RWPE1 (cell line): ENCODE results near the gene MTCL1.

ENCODE experiments used
- CTCF ChIA-PET: fragments of 350-600 bp; sonication (Branson Sonifier 250); formaldehyde crosslinking; extraction: SDS; loops from one replicate; lab custom pipeline; 2021; lab: Yijun Ruan, JAX
- POLR2A ChIA-PET: fragments of 400-600 bp; formaldehyde crosslinking; extraction: SDS; loops from one replicate; lab custom pipeline; 2020; ENCODE audit warnings: antibody characterized with exemption; ENCODE audit not compliant: low non-redundant PET; lab: Yijun Ruan, JAX
- DNase-seq: peaks from one replicate; pipeline ENCODE4 v3.0.0; 2012; ENCODE audit warnings: low spot score
- H3K27ac ChIP-seq: fragments of 450-650 bp; 2 replicates; pipeline ENCODE4 v1.5.1; 2017
- TF ChIP-seq, protein P1 (sequence below): fragments of 450-650 bp; conservative IDR thresholded peaks from 2 replicates; pipeline ENCODE4 v1.5.1; 2017; ENCODE audit warnings: low read depth, mild to moderate bottlenecking

The MTCL1 gene

DNA sequence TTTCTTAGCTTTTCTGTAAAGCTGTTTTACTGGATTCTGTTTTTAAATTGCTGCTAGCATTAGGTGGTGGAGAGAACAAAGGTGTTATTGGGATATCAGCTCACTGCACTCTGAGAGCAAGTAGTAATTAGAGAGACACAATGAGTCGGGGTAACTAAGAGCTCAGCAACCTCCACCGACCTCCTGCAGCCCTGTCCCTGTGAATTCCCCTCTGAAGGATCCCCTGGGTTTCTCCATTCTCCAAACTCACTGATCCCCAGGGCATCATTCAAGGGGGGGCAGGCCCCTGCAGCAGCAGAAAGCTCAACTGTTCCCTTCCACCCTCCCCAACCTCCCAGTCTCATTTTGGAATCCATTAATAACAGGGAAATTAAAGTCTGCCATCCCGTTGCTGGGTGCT, 73.0 kb downstream of the MTCL1 start:
- POLR2A ChIA-PET = no interaction called here
- CTCF ChIA-PET = no interaction called here
- DNase-seq = no peak
- TF ChIP-seq, protein P1, sequence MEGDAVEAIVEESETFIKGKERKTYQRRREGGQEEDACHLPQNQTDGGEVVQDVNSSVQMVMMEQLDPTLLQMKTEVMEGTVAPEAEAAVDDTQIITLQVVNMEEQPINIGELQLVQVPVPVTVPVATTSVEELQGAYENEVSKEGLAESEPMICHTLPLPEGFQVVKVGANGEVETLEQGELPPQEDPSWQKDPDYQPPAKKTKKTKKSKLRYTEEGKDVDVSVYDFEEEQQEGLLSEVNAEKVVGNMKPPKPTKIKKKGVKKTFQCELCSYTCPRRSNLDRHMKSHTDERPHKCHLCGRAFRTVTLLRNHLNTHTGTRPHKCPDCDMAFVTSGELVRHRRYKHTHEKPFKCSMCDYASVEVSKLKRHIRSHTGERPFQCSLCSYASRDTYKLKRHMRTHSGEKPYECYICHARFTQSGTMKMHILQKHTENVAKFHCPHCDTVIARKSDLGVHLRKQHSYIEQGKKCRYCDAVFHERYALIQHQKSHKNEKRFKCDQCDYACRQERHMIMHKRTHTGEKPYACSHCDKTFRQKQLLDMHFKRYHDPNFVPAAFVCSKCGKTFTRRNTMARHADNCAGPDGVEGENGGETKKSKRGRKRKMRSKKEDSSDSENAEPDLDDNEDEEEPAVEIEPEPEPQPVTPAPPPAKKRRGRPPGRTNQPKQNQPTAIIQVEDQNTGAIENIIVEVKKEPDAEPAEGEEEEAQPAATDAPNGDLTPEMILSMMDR = no peak
- H3K27ac ChIP-seq = no peak overlapping the region

DNA sequence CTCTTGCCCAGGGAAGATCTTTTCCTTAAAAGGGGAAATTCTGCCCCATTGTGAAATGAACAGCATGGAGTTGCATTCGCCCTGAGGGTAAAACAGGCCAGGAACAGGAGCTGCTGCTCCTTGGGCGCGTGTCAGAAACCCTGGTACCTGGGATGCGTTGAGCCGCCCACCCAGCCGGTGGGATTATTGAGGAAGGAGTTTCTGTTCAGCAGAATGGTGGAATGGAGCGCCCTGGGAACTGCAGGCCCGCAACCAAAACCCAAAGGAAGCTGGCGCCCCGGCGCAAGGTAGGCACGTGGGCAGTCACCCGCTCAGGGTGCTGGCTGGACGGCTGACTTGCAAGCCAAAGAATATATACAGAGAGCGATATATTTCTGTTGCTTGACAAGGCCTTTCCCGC, 73.5 kb downstream of the MTCL1 start:
- CTCF ChIA-PET = no interaction called here
- no peak overlapping the region for H3K27ac ChIP-seq
- TF ChIP-seq, protein P1 = no peak
- DNase-seq = no peak
- POLR2A ChIA-PET = no interaction called here

DNA sequence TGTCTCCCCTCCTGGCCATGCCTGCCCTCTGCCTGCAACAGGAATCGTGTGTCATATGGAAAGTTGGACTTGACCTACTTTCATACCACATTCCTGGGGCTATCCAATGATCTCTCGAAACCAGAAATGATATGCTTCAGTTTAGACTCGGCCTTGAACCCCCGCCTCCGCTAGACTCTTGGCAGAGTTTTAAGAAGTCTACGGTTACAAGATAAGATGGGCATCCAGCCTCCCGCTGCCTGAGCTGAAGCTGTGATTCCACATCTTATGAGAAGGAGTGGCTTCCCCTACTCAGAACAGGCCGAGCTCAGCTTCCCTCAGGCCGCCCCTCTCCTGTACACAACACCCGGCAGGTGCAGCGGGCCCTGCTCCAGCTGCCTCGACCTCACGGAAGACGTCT, 73.9 kb downstream of the MTCL1 start:
- TF ChIP-seq, protein P1 = no peak
- ChIA-PET POLR2A (no interaction called here), CTCF (no interaction called here)
- DNase-seq = no peak
- H3K27ac ChIP-seq = no peak overlapping the region

DNA sequence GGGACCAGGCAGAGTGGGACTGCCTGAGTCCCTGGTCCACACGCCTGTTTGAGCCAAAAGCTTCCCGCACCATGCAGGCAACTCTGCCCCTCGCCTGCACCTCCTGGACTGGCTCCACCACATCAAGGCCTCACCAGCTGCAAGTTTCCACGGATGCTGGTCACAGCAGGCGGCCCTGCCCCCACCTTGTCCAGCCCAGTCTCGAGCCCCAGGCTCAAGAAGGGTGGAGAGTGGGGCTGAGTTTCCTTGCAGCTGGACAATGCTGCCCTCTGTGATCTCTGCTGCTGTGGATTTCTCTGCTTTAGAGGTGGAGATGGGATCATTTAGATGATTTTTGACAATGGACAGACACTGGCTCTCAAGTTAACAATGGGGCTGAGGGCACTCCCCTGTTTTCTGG, 74.9 kb downstream of the MTCL1 start:
- CTCF ChIA-PET = no interaction called here
- no peak for DNase-seq
- TF ChIP-seq, protein P1 = no peak
- POLR2A ChIA-PET = no interaction called here
- H3K27ac ChIP-seq = no peak overlapping the region

DNA sequence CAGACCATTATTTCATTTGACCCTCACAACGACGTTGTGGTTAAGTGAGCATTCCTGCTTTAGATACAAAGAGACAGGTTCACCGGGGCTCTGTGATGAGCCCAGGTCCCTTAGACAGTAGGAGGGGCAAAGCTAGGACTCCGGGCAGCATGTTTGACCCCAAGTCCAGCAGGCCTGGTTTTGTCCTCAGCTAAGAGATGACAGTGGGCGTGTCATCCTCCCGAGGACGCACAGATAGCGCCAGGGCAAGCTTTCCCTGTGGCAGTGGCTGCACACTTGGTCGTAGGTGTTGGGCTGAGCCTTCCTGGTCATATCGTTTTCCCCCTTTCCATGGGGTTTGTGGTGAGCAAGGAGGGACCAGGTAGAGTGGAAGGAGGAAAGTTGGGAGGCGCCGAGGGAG, 76.3 kb downstream of the MTCL1 start:
- H3K27ac ChIP-seq = no peak overlapping the region
- DNase-seq = no peak
- TF ChIP-seq, protein P1 = no peak
- POLR2A ChIA-PET = no interaction called here
- CTCF ChIA-PET = no interaction called here

DNA sequence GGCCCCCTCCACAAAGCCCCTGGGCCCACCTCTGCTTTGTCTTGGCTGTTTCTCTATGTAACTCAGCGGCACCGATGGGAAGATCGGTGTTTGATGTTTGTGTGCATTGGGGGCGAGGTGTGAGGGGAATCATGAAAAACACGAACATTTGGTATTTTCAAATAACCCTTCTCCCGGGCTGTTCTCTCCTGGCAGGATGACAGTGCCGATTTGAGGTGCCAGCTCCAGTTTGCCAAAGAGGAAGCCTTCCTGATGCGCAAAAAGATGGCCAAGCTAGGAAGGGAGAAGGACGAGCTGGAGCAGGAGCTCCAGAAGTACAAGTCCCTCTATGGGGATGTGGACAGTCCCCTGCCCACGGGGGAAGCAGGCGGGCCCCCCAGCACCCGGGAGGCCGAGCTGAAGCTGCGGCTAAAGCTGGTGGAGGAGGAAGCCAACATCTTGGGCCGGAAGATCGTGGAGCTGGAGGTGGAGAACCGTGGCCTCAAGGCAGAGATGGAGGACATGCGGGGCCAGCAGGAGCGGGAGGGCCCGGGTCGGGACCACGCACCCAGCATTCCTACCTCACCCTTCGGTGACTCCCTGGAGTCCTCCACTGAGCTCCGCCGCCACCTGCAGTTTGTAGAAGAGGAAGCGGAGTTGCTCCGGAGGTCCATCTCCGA, 78.1 kb downstream of the MTCL1 start:
- ChIA-PET CTCF (interaction anchor here (0.6 kb wide), 1 partner anchor 30 kb away, joined by 4 read pairs; no protein-coding TSS in a partner anchor), POLR2A (no interaction called here)
- H3K27ac ChIP-seq = no peak overlapping the region
- no peak for DNase-seq
- TF ChIP-seq, protein P1 = no peak
